Measurements from ENCODE around the gene ACOX3.

DNA sequence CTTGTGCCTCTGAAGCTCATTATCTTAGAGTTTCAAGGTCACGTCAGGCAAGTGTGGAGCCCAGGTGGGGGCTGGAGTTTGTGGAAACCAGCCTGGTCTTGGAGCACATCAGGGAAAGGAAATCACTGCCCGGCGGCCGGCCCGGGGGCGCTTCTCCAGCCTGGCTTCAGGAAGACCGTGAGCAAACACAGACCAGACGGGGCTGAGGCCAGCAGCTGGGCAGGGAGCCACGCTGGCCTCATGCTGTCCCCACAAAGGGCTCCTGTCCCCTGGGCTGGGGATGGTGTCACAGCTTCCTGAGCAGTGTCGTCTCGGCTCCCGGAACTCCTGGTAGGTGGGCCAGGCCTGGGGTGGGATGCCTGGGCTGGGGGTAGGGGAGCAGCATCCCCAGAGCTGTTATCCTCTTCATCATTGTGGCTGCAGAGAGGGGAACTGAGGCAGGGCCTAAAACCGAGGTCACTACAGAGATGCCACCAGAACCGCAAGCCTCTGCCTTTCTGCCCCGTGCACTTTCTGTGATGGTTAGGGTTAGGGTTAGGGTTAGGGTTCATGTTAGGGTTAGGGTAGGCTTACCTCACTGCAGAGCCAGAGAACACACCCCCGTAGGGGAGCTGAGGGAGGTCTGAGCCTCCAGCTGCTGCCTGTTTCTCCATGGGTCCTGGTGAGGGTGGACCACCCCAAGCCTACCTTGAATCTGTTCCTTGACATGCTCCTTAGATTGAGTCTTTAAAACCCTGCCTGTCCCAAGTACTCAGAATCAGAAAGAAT lies 93.5 kb downstream of the ACOX3 start:
- TF ChIP-seq CTCF (conservative IDR thresholded peaks at IDR 0.05) (no peak), ZFX (IDR thresholded peaks at IDR 0.05) (no peak)
